Panc1 (cell line): ENCODE data around the gene USP28. TPM values are rescaled to one million over a fixed set of nuclear protein-coding genes. Genes with fewer than 3 reads are reported as not detected.

Experiments
- ATAC-seq: fragments of 200-7000 bp; cut with Tn5 transposase; 2 replicates; pipeline ENCODE4 v1.9.1; 2020; ENCODE audit warnings: mild to moderate bottlenecking, moderate library complexity
- BruUV-seq: library from RNA; stranded (reverse); fragments of 400-500 nt; replicated peaks from 2 replicates; lab custom pipeline; 2021; lab: Mats Ljungman, UMichigan
- CTCF ChIA-PET: fragments of 300-600 bp; sonication (Branson Sonifier 250); formaldehyde crosslinking; loops from one replicate; lab custom pipeline; 2022; ENCODE audit warnings: antibody characterized with exemption; lab: Charles Lee
- POLR2A ChIA-PET: fragments of 300-600 bp; sonication (Branson Sonifier 250); formaldehyde crosslinking; loops from one replicate; lab custom pipeline; 2022; ENCODE audit warnings: antibody characterized with exemption; lab: Charles Lee
- DNase-seq: peaks from one replicate; pipeline ENCODE4 v3.0.0-alpha.2; 2010; ENCODE audit warnings: low read depth, low spot score
- H3K27ac ChIP-seq: 2 replicates; pipeline ENCODE4 v1.5.1; 2011; ENCODE audit warnings: mild to moderate bottlenecking, low read length, inconsistent platforms
- H3K27me3 ChIP-seq: fragments of 200-500 bp; sonication (Bioruptor generic); 2 replicates; pipeline ENCODE4 v1.6.0; 2014; ENCODE audit warnings: low read length, inconsistent platforms; ENCODE audit not compliant: control insufficient read depth, insufficient read depth
- H3K36me3 ChIP-seq: fragments of 200-500 bp; sonication (Bioruptor generic); 2 replicates; pipeline ENCODE4 v1.5.1; 2014; ENCODE audit warnings: inconsistent platforms, mild to moderate bottlenecking, low read length, moderate library complexity; ENCODE audit not compliant: control insufficient read depth, insufficient read depth
- H3K4me1 ChIP-seq: 2 replicates; pipeline ENCODE4 v1.5.1; 2011; ENCODE audit warnings: inconsistent platforms, mild to moderate bottlenecking, low read length, moderate library complexity; ENCODE audit not compliant: control insufficient read depth, insufficient read depth
- H3K4me3 ChIP-seq, 2 experiments: 2 replicates each; pipeline ENCODE4 v1.5.1; 2011 to 2012; ENCODE audit warnings: low read depth in 2 of 2, low read length in 2 of 2, mild to moderate bottlenecking in 2 of 2, inconsistent platforms in 1 of 2, moderate library complexity in 1 of 2
- H3K9me3 ChIP-seq: fragments of 200-500 bp; sonication (Bioruptor generic); 2 replicates; pipeline ENCODE4 v1.5.1; 2014; ENCODE audit warnings: low read depth, mild to moderate bottlenecking, inconsistent platforms, low read length, moderate library complexity; ENCODE audit not compliant: control insufficient read depth, insufficient read depth
- POLR2AphosphoS5 ChIP-seq: IDR thresholded peaks from 2 replicates; pipeline ENCODE4 v1.6.1; 2012; ENCODE audit warnings: mild to moderate bottlenecking, low read depth, low read length, moderate library complexity
- SIN3A ChIP-seq: IDR thresholded peaks from 2 replicates; pipeline ENCODE4 v1.6.1; 2012; ENCODE audit warnings: low read depth, mild to moderate bottlenecking, low read length, moderate library complexity, borderline replicate concordance; ENCODE audit not compliant: insufficient read depth
- TCF7L2 ChIP-seq: IDR thresholded peaks from 2 replicates; pipeline ENCODE4 v1.6.1; 2011; ENCODE audit warnings: mild to moderate bottlenecking, low read depth, low read length, inconsistent platforms
- in situ Hi-C: cut with HindIII; loops from 2 replicates; pipeline ENCODE4 v1.10.0; 2016; ENCODE audit warnings: low sequenced_read_pairs, low pct_unique_long_range_greater_than_20kb
- intact Hi-C: fragments of 100-400 bp; cut with micrococcal nuclease; formaldehyde crosslinking; loops from one replicate; pipeline ENCODE4 v1.10.0; 2022; ENCODE audit not compliant: unreplicated experiment
- total RNA-seq: library from RNA; stranded (reverse); gene quantifications from one replicate; pipeline ENCODE4 v1.2.1, GENCODE V29; 2021; ENCODE audit not compliant: unreplicated experiment
- TF ChIP-seq, protein P1 (sequence below), 2 experiments: IDR thresholded peaks; 2 replicates each; pipeline ENCODE4 v1.6.1; 2011 to 2012; ENCODE audit warnings: low read depth in 2 of 2, control low read depth in 1 of 2, low read length in 1 of 2, mild to moderate bottlenecking in 1 of 2, moderate library complexity in 1 of 2; ENCODE audit not compliant: insufficient read depth in 1 of 2
- TF ChIP-seq, protein P2 (sequence below): fragments of 450-650 bp; IDR thresholded peaks from 2 replicates; pipeline ENCODE4 v1.5.1; 2017; ENCODE audit warnings: mild to moderate bottlenecking

USP28 gene
- total RNA-seq, 1 experiment from 2014 or later = 52.3 TPM

DNA sequence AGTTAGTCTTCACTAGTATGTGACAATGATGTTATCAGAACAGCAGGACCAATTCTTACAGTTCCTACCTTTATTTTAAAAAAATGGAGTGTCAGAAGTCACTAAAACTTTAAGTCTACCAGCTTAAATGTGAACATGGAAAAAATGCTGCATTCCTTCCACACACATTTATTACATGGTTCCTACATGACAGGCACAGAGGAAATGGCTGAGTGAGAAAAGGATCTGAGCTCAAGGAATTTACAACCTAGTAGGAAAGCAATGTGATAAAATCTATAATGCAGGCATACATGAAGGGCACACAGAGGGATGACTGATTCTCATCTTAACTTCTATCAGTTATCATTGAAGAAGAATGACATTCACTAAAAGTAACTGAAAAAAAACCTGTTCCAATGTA is 72.8 kb downstream of the USP28 start:
- ChIA-PET POLR2A (no interaction called here), CTCF (no interaction called here)
- Histone ChIP-seq H3K27ac (no peak overlapping the region), H3K36me3 (peaks cover 14% of the 10 kb centered on the region), H3K27me3 (no peaks in the 10 kb centered on the region), H3K4me3 (no peak overlapping the region), H3K9me3 (no peaks in the 10 kb centered on the region), H3K4me1 (no peaks in the 10 kb centered on the region)
- no peak for ATAC-seq
- intact Hi-C loops = loop anchor here (5.0 kb wide), 1 partner anchor 495 kb away; no protein-coding TSS in a partner anchor
- no peak for DNase-seq
- TF ChIP-seq TCF7L2 (no peak), POLR2AphosphoS5 (no peak), SIN3A (no peak)
- TF ChIP-seq, protein P1, sequence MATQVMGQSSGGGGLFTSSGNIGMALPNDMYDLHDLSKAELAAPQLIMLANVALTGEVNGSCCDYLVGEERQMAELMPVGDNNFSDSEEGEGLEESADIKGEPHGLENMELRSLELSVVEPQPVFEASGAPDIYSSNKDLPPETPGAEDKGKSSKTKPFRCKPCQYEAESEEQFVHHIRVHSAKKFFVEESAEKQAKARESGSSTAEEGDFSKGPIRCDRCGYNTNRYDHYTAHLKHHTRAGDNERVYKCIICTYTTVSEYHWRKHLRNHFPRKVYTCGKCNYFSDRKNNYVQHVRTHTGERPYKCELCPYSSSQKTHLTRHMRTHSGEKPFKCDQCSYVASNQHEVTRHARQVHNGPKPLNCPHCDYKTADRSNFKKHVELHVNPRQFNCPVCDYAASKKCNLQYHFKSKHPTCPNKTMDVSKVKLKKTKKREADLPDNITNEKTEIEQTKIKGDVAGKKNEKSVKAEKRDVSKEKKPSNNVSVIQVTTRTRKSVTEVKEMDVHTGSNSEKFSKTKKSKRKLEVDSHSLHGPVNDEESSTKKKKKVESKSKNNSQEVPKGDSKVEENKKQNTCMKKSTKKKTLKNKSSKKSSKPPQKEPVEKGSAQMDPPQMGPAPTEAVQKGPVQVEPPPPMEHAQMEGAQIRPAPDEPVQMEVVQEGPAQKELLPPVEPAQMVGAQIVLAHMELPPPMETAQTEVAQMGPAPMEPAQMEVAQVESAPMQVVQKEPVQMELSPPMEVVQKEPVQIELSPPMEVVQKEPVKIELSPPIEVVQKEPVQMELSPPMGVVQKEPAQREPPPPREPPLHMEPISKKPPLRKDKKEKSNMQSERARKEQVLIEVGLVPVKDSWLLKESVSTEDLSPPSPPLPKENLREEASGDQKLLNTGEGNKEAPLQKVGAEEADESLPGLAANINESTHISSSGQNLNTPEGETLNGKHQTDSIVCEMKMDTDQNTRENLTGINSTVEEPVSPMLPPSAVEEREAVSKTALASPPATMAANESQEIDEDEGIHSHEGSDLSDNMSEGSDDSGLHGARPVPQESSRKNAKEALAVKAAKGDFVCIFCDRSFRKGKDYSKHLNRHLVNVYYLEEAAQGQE (IDR thresholded peaks at IDR 0.05; ENCODE audit: insufficient read depth in 1 of 2, low read depth in 2 of 2, low read length in 1 of 2) = no peak
- TF ChIP-seq, protein P2, sequence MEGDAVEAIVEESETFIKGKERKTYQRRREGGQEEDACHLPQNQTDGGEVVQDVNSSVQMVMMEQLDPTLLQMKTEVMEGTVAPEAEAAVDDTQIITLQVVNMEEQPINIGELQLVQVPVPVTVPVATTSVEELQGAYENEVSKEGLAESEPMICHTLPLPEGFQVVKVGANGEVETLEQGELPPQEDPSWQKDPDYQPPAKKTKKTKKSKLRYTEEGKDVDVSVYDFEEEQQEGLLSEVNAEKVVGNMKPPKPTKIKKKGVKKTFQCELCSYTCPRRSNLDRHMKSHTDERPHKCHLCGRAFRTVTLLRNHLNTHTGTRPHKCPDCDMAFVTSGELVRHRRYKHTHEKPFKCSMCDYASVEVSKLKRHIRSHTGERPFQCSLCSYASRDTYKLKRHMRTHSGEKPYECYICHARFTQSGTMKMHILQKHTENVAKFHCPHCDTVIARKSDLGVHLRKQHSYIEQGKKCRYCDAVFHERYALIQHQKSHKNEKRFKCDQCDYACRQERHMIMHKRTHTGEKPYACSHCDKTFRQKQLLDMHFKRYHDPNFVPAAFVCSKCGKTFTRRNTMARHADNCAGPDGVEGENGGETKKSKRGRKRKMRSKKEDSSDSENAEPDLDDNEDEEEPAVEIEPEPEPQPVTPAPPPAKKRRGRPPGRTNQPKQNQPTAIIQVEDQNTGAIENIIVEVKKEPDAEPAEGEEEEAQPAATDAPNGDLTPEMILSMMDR = no peak
- BruUV-seq = no TSS peak
- in situ Hi-C loops = no loop called here

DNA sequence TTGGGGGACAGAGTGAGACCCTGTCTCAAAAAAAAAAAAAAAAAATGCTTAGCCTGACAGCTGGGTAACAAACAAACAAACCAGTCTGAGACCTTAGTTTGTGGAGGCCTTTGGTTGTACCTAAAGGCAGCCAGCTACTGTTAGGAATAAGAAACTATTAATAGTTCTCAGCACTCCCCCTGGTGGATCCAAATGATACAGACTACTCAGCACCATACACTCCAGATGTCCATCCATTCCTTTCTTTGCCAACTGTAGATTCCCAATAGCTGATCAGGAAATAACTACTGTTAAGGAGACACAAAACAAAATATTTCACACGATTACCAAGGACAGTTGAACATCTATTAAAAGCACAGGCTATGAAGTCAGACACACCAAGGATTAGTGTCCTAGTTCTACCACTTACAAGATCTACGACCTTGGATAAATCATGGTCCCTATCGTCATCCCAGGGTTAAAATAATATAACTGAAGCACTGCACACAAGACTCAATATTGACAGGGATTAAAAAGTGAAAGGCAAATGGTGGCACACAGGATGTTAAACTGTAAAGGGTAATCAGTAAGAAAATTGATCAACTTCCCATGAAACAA is 78.6 kb downstream of the USP28 start:
- POLR2A ChIA-PET = no interaction called here
- no TSS peak for BruUV-seq
- intact Hi-C loops = no loop called here
- no peak for TF ChIP-seq POLR2AphosphoS5
- TF ChIP-seq, protein P2 = peak; percentile 77
- no peaks in the 10 kb centered on the region for H3K27me3 ChIP-seq
- peaks cover 9% of the 10 kb centered on the region for H3K36me3 ChIP-seq
- DNase-seq = no peak
- H3K4me3 ChIP-seq = no peak overlapping the region
- no peaks in the 10 kb centered on the region for H3K9me3 ChIP-seq
- H3K27ac ChIP-seq = no peak overlapping the region
- in situ Hi-C loops = no loop called here
- CTCF ChIA-PET = interaction anchor here (1.3 kb wide), 1 partner anchor 10 kb away, joined by 7 read pairs; no protein-coding TSS in a partner anchor
- ATAC-seq = peak; percentile 96
- no peaks in the 10 kb centered on the region for H3K4me1 ChIP-seq
